Right lobe of liver (tissue), 6 donors: Measurements from ENCODE around the gene ZFPM1. TPM values are rescaled to one million over a fixed set of nuclear protein-coding genes. Genes with fewer than 3 reads are reported as not detected.

Experiments
- ATAC-seq, 4 donors: fragments of 200-7000 bp; cut with Tn5 transposase; one replicate each; pipeline ENCODE4 v1.9.1; 2020; ENCODE audit warnings: mild to moderate bottlenecking in 4 of 4, moderate library complexity in 4 of 4
- DNase-seq, 3 donors: peaks; one replicate each; pipeline ENCODE4 v3.0.0-alpha.2; 2020
- H3K27ac ChIP-seq, 3 donors: fragments of 200-600 bp; one replicate each; pipeline ENCODE4 v1.8.0; 2022
- H3K27me3 ChIP-seq, 2 donors: fragments of 200-600 bp; one replicate each; pipeline ENCODE4 v1.8.0; 2022
- H3K36me3 ChIP-seq, 4 donors: fragments of 200-600 bp; sonication (generic) in 1 of 4; one replicate each; pipeline versions ENCODE4 v1.5.1 to v1.8.0; 2017 to 2022; ENCODE audit warnings: control low read depth in 1 of 4
- H3K4me1 ChIP-seq, 4 donors: fragments of 200-600 bp; sonication (generic) in 1 of 4; one replicate each; pipeline versions ENCODE4 v1.5.1 to v1.8.0; 2017 to 2022; ENCODE audit warnings: control low read depth in 1 of 4
- H3K4me3 ChIP-seq, 3 donors: fragments of 200-600 bp; one replicate each; pipeline ENCODE4 v1.8.0; 2022
- H3K9me3 ChIP-seq, 4 donors: fragments of 200-600 bp; sonication (generic) in 1 of 4; one replicate each; pipeline versions ENCODE4 v1.5.1 to v1.8.0; 2017 to 2022; ENCODE audit warnings: control low read depth in 1 of 4
- POLR2A ChIP-seq: fragments of 450-650 bp; IDR thresholded peaks from one replicate; pipeline ENCODE4 v1.6.1; 2017; ENCODE audit warnings: antibody characterized with exemption, mild to moderate bottlenecking
- WGBS: methylation state at CpG from one replicate; pipeline ENCODE4 v1.1.6; 2018; ENCODE audit warnings: low coverage, low lambda C conversion rate; ENCODE audit not compliant: insufficient coverage; ENCODE audit errors: missing lambda C conversion rate; 5-methylcytosine and 5-hydroxymethylcytosine counted together
- intact Hi-C, 2 donors: fragments of 100-400 bp; cut with DNase I; formaldehyde crosslinking; loops; one replicate each; pipeline versions ENCODE4 v1.11.2 to v1.14.1; 2022
- total RNA-seq, 6 experiments: library from RNA; depleted of rRNA in 2 of 6; stranded (reverse); fragments of >200 nt in 2 of 6; fragmentation: NEBNext Ultra II Directional in 3 of 6; extraction: Animal tissue kit (Norgen Biotek cat#: 25700) in 3 of 6; gene quantifications; one replicate each; pipeline versions ENCODE4 v1.1.0 to v1.2.4, GENCODE V29; 2016 to 2023
- TF ChIP-seq, protein P1 (sequence below), 4 donors: fragments of 200-600 bp in 3 of 4; fragments of 450-650 bp in 1 of 4; IDR thresholded peaks; one replicate each; pipeline versions ENCODE4 v1.5.1 to v1.8.0; 2016 to 2022; ENCODE audit warnings: antibody characterized with exemption in 4 of 4, mild to moderate bottlenecking in 2 of 4
- donor health status: DM: no; HTN: yes; CAD: no.
- donor health status: DM: no; HTN: no; CAD: no.
- donor health status: DM: no; HTN: no; CAD: no.
- donor health status: DM: no; HTN: yes; CAD: no.
- donor health status: DM: no; HTN: yes; CAD: no.

The ZFPM1 gene
- total RNA-seq, 6 experiments from 2014 or later, result 3.8 to 15.5 (median 8.3) TPM

DNA sequence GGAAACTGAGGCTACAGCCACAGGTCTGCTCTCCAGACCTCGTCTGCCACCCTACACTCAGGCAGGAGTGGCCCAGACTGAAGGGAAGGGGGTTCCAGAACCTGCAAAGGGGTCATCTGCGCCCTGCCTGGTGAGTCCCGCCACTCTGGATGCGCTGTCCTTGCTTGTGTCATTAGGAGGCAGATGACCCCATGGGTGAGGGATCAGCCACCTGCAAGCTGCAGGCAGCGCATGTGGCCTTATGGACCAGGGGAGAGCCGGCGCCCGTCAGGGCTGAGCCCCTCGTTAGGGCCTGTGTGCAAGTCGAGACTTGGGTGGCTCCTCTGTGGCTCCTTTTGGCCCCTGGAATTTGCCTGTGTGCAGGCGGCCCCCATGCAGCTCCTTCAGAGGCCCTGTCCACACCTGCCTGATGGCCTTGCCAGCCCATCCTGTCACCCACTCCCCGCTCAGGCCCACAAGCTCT, 5.7 kb downstream of the ZFPM1 start:
- intact Hi-C loops, result no loop called here
- WGBS, result no CpG with 5 or more reads among the region's 12 CpGs
- Histone ChIP-seq H3K4me3 (no peak overlapping the region), H3K4me1 (peaks cover 0 to 27% (median 11%) of the 10 kb centered on the region in 4 donors), H3K36me3 (no peaks in the 10 kb centered on the region), H3K27ac (no peak overlapping the region), H3K27me3 (no peaks in the 10 kb centered on the region), H3K9me3 (no peaks in the 10 kb centered on the region)
- no peak for ATAC-seq
- no peak for DNase-seq
- TF ChIP-seq POLR2A, result no peak
- TF ChIP-seq, protein P1, sequence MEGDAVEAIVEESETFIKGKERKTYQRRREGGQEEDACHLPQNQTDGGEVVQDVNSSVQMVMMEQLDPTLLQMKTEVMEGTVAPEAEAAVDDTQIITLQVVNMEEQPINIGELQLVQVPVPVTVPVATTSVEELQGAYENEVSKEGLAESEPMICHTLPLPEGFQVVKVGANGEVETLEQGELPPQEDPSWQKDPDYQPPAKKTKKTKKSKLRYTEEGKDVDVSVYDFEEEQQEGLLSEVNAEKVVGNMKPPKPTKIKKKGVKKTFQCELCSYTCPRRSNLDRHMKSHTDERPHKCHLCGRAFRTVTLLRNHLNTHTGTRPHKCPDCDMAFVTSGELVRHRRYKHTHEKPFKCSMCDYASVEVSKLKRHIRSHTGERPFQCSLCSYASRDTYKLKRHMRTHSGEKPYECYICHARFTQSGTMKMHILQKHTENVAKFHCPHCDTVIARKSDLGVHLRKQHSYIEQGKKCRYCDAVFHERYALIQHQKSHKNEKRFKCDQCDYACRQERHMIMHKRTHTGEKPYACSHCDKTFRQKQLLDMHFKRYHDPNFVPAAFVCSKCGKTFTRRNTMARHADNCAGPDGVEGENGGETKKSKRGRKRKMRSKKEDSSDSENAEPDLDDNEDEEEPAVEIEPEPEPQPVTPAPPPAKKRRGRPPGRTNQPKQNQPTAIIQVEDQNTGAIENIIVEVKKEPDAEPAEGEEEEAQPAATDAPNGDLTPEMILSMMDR (IDR thresholded peaks at IDR 0.05), result no peak

DNA sequence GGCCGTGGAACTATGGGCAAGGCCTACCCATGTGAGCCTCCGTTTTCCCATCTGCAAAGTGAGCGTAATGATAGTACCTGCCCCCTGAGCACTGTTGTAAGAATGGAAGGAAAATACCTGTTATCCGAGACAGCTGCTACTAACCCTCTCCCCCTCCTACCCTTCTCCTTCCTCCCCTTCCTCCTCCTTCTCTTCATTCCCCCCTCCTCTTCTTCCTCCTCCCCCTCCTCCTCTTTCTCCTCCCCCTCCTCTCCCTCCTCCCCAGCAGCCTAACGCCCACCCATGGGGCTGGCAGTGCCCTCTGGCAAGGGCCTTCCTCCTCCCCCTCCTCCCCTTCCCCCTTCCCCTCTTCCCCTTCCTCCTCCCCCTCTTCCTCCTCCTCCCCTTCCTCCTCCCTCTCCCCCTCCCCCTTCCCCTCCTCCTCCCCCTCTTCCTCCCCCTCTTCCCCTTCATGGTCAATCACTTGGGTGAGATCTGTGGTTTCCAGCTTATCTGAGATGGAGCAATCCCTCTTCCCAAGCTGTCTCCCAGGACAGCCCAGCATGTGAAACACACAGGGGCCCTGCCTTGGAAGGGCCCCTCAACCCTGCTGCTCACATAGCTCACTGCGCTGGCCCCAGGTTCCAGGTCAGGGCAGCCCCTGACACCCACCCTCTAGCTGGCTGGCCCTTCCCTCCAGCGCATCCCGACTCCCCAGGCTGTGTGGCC, 6.4 kb downstream of the ZFPM1 start:
- Histone ChIP-seq H3K4me3 (no peak overlapping the region), H3K27me3 (no peaks in the 10 kb centered on the region), H3K36me3 (no peaks in the 10 kb centered on the region), H3K4me1 (peaks cover 0 to 25% (median 11%) of the 10 kb centered on the region in 4 donors), H3K9me3 (no peaks in the 10 kb centered on the region), H3K27ac (no peak overlapping the region)
- ATAC-seq, result no peak
- TF ChIP-seq, protein P1 (IDR thresholded peaks at IDR 0.05), result no peak
- TF ChIP-seq POLR2A, result no peak
- 56% methylated on average over 5 of the region's 8 CpGs for WGBS
- intact Hi-C loops, result no loop called here
- DNase-seq, result no peak

DNA sequence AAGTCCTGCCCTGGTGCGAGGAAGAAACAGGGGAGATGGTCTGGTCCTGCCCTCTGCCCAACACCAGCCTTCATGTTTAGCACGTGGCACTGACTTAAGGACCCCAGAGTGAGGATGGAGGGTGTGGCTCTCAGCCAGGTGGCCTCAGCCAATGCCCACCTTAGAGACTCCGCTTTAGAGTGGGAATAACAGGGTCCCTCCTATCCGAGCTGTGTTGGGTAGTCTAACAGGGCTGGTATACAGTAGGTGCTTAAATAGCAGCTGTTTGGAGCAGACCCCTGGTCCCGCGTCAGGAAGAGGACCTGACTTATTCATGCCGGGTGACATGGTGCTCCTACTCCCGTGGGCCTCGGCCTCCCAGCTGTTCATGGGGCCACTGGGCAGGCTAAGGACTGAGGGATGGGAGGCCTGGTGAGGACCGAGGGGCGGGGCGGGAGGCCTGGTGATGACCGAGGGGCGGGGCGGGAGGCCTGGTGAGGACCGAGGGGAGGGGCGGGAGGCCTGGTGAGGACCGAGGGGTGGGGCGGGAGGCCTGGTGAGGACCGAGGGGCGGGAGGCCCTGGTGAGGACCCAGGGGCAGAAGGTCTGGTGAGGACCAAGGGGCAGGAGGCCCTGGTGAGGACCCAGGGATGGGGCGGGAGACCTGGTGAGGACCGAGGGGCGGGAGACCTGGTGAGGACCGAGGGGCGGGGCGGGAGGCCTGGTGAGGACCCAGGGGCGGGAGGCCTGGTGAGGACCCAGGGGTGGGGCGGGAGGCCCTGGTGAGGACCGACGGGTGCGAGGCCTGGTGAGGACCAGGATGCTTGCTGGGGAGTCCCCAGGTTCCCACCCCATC, 7.6 kb downstream of the ZFPM1 start:
- Histone ChIP-seq H3K36me3 (no peaks in the 10 kb centered on the region), H3K4me3 (no peak overlapping the region), H3K27me3 (no peaks in the 10 kb centered on the region), H3K9me3 (no peaks in the 10 kb centered on the region), H3K4me1 (peaks cover 0 to 23% (median 11%) of the 10 kb centered on the region in 4 donors), H3K27ac (no peak overlapping the region)
- TF ChIP-seq POLR2A, result no peak
- TF ChIP-seq, protein P1 (IDR thresholded peaks at IDR 0.05), result no peak
- intact Hi-C loops, result no loop called here
- 60% methylated on average over 6 of the region's 32 CpGs for WGBS
- DNase-seq (no peak), ATAC-seq (no peak)

DNA sequence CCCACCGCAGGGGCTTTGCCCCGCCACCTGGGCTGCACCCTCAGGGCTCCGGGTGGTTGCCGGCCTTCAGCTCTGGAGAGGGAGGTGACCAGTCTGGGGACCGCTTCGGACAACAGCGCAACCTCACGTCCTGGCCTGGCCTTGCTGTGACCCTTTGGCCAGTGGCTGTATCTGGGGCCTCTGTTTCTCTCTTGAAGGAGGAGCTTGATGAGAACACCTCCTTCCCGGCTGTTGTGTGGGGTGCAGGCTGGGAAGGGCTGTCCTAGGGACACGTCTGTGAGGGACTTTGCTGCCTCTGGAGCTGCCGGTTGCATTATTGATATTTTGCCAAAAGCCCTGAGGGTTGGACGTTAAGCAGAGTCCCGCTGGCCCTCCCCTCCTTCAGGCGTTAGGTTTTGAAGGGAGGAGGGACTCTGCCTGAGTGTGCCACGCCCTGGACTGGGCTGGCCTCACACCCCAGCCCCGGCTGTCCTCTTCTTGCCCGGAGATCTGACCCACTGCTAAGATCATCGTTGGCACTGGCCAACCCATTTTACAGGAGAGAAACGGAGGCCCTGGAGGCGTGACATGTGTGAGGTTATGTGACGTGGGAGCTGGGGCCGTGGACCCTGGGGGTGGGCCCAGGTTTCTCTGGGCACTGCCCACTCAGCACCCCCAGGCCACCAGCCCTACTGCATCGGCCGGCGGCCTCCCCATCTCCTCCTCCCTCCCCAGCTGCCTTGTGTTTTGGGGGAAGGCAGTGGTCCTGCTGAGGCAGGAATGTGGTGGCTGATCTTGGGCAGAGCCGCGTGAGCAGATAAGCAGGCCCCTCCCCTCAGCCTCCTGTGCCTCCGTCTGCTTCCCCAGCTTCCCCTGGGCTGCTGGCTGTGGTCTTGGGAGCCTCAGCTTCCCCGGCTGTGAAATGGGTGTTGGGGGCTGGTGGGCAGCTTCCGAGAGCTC, 8.5 kb downstream of the ZFPM1 start:
- H3K4me1 ChIP-seq, result peaks cover 0 to 15% (median 7%) of the 10 kb centered on the region in 4 donors
- 20% methylated on average over 5 of the region's 30 CpGs for WGBS
- no peak overlapping the region for H3K4me3 ChIP-seq
- ATAC-seq, result peak; percentile 28 to 43 (median 38)
- H3K27me3 ChIP-seq, result no peaks in the 10 kb centered on the region
- H3K9me3 ChIP-seq, result no peaks in the 10 kb centered on the region
- intact Hi-C loops, result no loop called here
- no peak for DNase-seq
- H3K27ac ChIP-seq, result no peak overlapping the region
- TF ChIP-seq, protein P1 (IDR thresholded peaks at IDR 0.05), result no peak
- no peak for TF ChIP-seq POLR2A
- no peaks in the 10 kb centered on the region for H3K36me3 ChIP-seq
